Hair follicle dermal papilla cell (primary cell): ENCODE measurements around the gene SH2B2. TPM values are rescaled to one million over a fixed set of nuclear protein-coding genes. Genes with fewer than 3 reads are reported as not detected.

ENCODE experiments used
- small RNA-seq: library from RNA; depleted of rRNA; stranded (forward); fragments of <200 nt; gene quantifications from one replicate; pipeline ENCODE3, GENCODE V24; 2012
- total RNA-seq: library from RNA; depleted of rRNA; stranded (reverse); fragments of >200 nt; gene quantifications from 2 replicates; pipeline ENCODE4 v1.2.3, GENCODE V29; 2012

The SH2B2 gene
- total RNA-seq, result 1.8 and 2.1 TPM in 2 replicates

DNA sequence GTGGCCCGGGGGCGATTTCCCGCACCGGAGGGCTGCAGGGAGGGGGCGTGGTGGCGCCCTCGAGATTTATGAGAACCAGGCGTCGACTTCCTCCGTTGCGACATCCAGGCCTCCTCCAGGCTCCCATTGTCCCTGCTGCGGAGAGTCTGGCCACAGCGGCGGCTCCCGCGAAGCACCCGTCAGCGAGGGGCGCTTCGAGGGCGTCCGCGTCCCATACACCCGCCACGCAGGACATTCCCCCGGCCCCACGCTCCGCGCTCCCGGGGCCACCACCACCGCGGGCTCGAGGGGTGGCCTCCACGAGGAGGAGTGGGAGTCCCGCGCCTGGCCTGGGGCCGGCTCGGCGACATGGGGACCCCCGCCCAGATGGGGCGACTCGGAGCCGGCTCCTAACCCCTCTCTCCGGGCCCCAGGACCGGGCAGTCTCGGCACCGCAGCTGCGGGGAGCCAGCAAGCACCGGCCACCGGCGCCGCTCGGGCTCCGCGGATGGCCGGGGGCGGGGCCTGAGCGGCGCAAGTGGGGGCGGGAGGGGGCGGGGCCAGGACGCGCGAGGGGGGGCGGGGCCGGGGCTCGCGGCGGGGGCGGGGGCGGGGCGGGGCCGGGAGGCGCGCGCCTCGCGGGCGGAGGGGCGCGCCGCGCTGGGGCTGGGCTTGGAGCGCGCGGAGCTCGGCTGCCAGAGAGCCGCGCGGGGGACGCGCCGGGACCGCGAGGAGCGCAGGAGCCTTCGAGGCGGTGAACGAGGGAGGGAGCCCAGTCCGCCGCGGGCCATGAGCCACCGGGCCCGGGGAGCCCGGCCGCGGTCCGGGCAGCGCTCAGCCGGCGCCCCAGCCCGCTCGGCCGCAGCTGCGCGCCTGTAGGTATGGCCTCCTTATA lies at the start of gene SH2B2:
Gene SH2B2 (plus strand): TSS at position 632 of the 874 bp plus-strand sequence. CDS start 13,683 bp downstream, outside the sequence.

DNA sequence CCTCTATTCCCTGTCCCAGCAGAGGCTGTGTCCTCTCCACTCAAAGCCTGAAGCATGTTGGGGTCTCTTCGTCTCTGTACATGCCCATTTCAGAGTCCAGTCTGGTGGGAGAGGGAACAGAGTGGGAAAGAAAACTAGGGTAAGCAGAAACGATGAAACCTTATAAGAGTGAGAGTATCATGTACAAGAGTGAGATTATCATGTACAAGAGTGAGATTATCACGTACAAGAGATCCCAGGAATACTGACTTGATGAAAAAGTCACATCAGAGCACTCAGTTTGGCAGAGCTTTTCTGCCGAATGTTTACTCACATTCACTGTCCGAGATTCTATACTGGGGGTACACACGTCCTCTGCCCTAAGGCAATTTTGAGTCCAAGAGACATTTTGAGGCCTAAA lies 69.7 kb downstream of the SH2B2 start, which contains the start of gene SPDYE6:
Gene SPDYE6 (minus strand): TSS at position 101 of the 400 bp plus-strand sequence. CDS start 421 bp downstream, outside the sequence.

Small RNA genes lying within 50 kb of the gene (small RNA-seq; reads per million reads assigned to genes)
- gene AC005088.1, result not detected
- gene MIR4285, result not detected
- not detected for gene RF00019

Other genes starting within 250 kb of the SH2B2 start
- gene SPDYE6, start 69.6 kb downstream of the SH2B2 start, total RNA-seq, result not detected in 2 replicates
- gene PRKRIP1, start 109.5 kb downstream of the SH2B2 start, total RNA-seq, result 19.0 and 19.2 TPM in 2 replicates
- 53.9 and 58.0 TPM in 2 replicates for gene ORAI2, start 146.7 kb downstream of the SH2B2 start, total RNA-seq
- 10.9 and 12.8 TPM in 2 replicates for gene ALKBH4, start 178.0 kb downstream of the SH2B2 start, total RNA-seq
- 14.8 and 15.3 TPM in 2 replicates for gene LRWD1, start 178.1 kb downstream of the SH2B2 start, total RNA-seq
- 18.2 TPM in 2 replicates for gene POLR2J, start 192.1 kb downstream of the SH2B2 start, total RNA-seq
- 1.7 and 6.5 TPM in 2 replicates for gene RASA4B, start 230.9 kb downstream of the SH2B2 start, total RNA-seq